HG02759 (cell line): ENCODE results near the gene ACP3.

Source experiments
- ATAC-seq: cut with Tn5 transposase; IDR thresholded peaks from one replicate; pipeline ENCODE4 v1.9.1; 2021; ENCODE audit warnings: mild to moderate bottlenecking, moderate library complexity; ENCODE audit not compliant: unreplicated experiment

The ACP3 gene

DNA sequence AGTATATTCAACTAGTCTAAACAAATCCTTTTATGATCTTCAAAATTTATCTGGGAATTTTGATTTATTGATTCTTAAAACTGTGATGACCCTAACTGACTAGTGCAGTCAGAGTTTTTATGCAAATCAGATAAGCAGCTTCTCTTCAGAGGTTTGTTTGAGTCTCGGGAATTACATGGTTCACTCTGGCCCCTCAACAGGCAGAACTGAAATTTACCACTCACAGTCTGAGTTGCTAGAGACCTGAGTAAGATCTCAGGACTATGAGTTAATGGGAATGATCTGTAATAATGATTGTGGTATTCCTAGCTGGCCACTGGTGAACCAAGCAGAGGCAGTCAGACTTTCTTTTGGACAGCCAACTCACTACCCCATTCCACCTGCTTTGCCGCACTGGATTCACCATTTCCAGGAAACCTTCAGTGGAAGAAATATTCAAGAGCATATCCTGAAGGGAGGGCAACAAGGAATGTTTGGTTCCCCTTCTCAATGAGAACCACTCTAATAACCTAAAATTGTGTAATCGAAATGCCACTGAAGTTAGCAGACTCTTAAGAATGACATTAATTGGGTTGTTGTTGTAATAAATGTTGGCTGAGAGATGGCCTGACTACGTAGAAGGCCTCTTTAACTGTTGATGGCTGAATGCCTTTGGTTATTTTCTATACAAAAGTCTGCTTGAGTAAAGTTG is 88.5 kb downstream of the ACP3 start:
- ATAC-seq = no peak

DNA sequence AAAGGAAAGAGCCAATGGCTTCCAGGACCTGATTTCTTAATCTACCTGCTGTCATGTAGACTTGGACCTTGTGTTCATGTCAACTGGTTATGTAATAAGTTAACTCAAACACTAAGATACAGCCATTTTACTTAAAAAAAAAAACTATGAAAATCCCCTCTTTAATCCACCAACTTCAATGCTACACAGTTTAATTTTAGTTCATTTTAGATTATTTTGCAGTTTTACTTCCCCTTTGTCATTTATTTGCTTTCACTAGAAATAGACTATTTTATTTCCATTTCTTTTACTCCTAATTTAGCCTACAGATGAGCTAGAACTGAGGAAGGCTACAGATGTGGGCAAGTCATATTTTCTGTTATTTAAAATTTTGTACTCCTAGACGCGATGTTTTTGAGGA is 89.4 kb downstream of the ACP3 start:
- ATAC-seq = no peak

DNA sequence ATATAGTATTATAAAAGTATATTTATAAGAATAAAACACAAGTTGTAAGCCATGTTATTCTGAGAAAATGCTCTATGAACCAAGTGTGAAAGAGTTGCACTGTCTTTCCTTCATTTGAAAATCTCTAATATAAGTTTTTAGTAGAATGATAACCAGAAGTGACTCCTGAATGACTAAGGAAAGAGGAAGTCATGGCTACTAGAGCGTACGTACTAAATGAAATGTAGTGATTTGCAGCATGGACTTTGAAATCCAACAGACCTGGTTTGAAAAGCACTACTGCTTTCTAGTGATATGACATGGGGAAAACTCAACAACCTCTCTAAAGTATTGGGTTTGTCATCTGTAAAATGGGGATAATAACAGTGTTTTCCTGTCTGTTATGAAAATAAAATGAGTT is 89.8 kb downstream of the ACP3 start:
- ATAC-seq = no peak
